ENCODE measurements around the gene PHF23. TPM values are rescaled to one million over a fixed set of nuclear protein-coding genes. Genes with fewer than 3 reads are reported as not detected.

Gene PHF23
- total and polyA plus RNA-seq, 9 of the 15 experiments (the other 6 are each of a cell fraction or from before 2014, with no cell fraction given): 7.4 to 87.5 (median 33.7) TPM

GRCh38 chr17:7234083-7234951 lies 4.9 kb downstream of the PHF23 start, which contains the start of gene DVL2 (continued):
- TF ChIP-seq ZNF212 (CRISPR knock-in tag; IDR thresholded peaks at IDR 0.05) (0 out of 2 replicates have a peak, but pooled peaks have one; percentile 29), FUS (optimal IDR thresholded peaks at IDR 0.05; ENCODE audit: low read depth, low read length) (peak; percentile 33), DDX20 (tag; IDR thresholded peaks at IDR 0.05; ENCODE audit: low read depth) (no peak), ZBTB17 (CRISPR knock-in tag; IDR thresholded peaks at IDR 0.05) (peak; percentile 85), POU5F1 (IDR thresholded peaks at IDR 0.05; ENCODE audit: borderline replicate concordance, low read depth, low read length, partially characterized antibody) (no peak), TEAD2 (tag; IDR thresholded peaks at IDR 0.05) (no peak), HDGF (IDR thresholded peaks at IDR 0.05) (no peak), PPARD (CRISPR knock-in tag; IDR thresholded peaks at IDR 0.05) (no peak), NR2C1 (IDR thresholded peaks at IDR 0.05) (peak; percentile 75), NR2C1 (tag; IDR thresholded peaks at IDR 0.05) (peak; percentile 56), ZNF449 (CRISPR knock-in tag; IDR thresholded peaks at IDR 0.05) (no peak), POLR2B (IDR thresholded peaks at IDR 0.05; ENCODE audit: low read depth, partially characterized antibody) (peak; percentile 91), ZEB2 (IDR thresholded peaks at IDR 0.05) (peak; percentile 27; the same call in 1 of the 2 replicates), SETDB1 (IDR thresholded peaks at IDR 0.05; ENCODE audit: low read length) (no peak), DIDO1 (tag; IDR thresholded peaks at IDR 0.05; ENCODE audit: low read depth) (peak; percentile 58; the same call in 1 of the 2 replicates), SP2 (IDR thresholded peaks at IDR 0.05; ENCODE audit: extremely low read depth, low read depth, low read length, poor library complexity, severe bottlenecking) (no peak), TAF1 (IDR thresholded peaks at IDR 0.05; ENCODE audit: control insufficient read depth, extremely low read depth, insufficient read depth, low read length, severe bottlenecking) (no peak), SAP30 (IDR thresholded peaks at IDR 0.05; ENCODE audit: borderline replicate concordance, insufficient read depth, low read depth, low read length, poor library complexity, severe bottlenecking) (peak; percentile 47), TBP (optimal IDR thresholded peaks at IDR 0.05; ENCODE audit: low read depth, low read length) (peak; percentile 49), HOMEZ (CRISPR knock-in tag; IDR thresholded peaks at IDR 0.05) (no peak), EWSR1 (IDR thresholded peaks at IDR 0.05; ENCODE audit: borderline replicate concordance, low read depth, partially characterized antibody) (no peak)
- TF ChIP-seq, protein P1, sequence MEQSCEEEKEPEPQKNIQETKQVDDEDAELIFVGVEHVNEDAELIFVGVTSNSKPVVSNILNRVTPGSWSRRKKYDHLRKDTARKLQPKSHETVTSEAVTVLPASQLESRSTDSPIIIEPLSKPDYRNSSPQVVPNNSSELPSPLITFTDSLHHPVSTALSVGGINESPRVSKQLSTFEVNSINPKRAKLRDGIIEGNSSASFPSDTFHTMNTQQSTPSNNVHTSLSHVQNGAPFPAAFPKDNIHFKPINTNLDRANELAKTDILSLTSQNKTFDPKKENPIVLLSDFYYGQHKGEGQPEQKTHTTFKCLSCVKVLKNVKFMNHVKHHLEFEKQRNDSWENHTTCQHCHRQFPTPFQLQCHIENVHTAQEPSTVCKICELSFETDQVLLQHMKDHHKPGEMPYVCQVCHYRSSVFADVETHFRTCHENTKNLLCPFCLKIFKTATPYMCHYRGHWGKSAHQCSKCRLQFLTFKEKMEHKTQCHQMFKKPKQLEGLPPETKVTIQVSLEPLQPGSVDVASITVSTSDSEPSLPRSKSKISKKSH (CRISPR knock-in tag; IDR thresholded peaks at IDR 0.05): peak; percentile 49

Measured in K562 (cell line).